PC-3 (cell line): ENCODE results near the gene ALPK3. TPM values are rescaled to one million over a fixed set of nuclear protein-coding genes. Genes with fewer than 3 reads are reported as not detected.

ENCODE experiments used
- ATAC-seq: fragments of 200-7000 bp; cut with Tn5 transposase; 2 replicates; pipeline ENCODE4 v1.9.1; 2020; ENCODE audit warnings: mild to moderate bottlenecking, moderate library complexity
- BruUV-seq: library from RNA; stranded (reverse); fragments of 400-500 nt; replicated peaks from 2 replicates; lab custom pipeline; 2021; lab: Mats Ljungman, UMichigan
- CTCF ChIA-PET: fragments of 300-600 bp; sonication (Branson Sonifier 250); formaldehyde crosslinking; loops from one replicate; lab custom pipeline; 2022; ENCODE audit warnings: antibody characterized with exemption; lab: Charles Lee
- POLR2A ChIA-PET: fragments of 300-600 bp; sonication (Branson Sonifier 250); formaldehyde crosslinking; loops from one replicate; lab custom pipeline; 2022; ENCODE audit warnings: antibody characterized with exemption; ENCODE audit not compliant: unreplicated experiment; lab: Charles Lee
- DNase-seq: peaks from one replicate; pipeline ENCODE4 v3.0.0-alpha.2; 2015
- H2AFZ ChIP-seq: fragments of 300-600 bp; sonication (generic); 2 replicates; pipeline ENCODE4 v1.6.0; 2016; ENCODE audit warnings: antibody characterized with exemption, low read length
- H3F3A ChIP-seq: fragments of 300-600 bp; sonication (generic); one replicate; pipeline ENCODE4 v1.6.0; 2017; ENCODE audit warnings: antibody characterized with exemption, low read length, control low read depth, mild to moderate bottlenecking; ENCODE audit not compliant: unreplicated experiment
- H3K27ac ChIP-seq: fragments of 300-600 bp; sonication (generic); 2 replicates; pipeline ENCODE4 v1.5.1; 2016; ENCODE audit warnings: mild to moderate bottlenecking, low read length
- H3K27me3 ChIP-seq: fragments of 300-600 bp; sonication (generic); 2 replicates; pipeline ENCODE4 v1.6.1; 2016; ENCODE audit warnings: low read length, mixed read lengths
- H3K36me3 ChIP-seq: fragments of 300-600 bp; sonication (generic); 2 replicates; pipeline ENCODE4 v1.6.1; 2016; ENCODE audit warnings: low read depth, mixed run types, low read length, mixed read lengths
- H3K4me1 ChIP-seq: fragments of 300-600 bp; sonication (generic); 2 replicates; pipeline ENCODE4 v1.5.1; 2016; ENCODE audit warnings: low read length; ENCODE audit not compliant: insufficient read depth
- H3K4me2 ChIP-seq: fragments of 300-600 bp; sonication (generic); 2 replicates; pipeline ENCODE4 v1.6.0; 2016; ENCODE audit warnings: low read length
- H3K4me3 ChIP-seq: fragments of 300-600 bp; sonication (generic); 2 replicates; pipeline ENCODE4 v1.5.1; 2016; ENCODE audit warnings: mild to moderate bottlenecking, low read length, mixed read lengths
- H3K79me2 ChIP-seq: fragments of 300-600 bp; sonication (generic); 2 replicates; pipeline ENCODE4 v1.6.1; 2017; ENCODE audit warnings: low read length, mixed read lengths
- H3K9ac ChIP-seq: fragments of 300-600 bp; sonication (generic); 2 replicates; pipeline ENCODE4 v1.6.0; 2016; ENCODE audit warnings: mild to moderate bottlenecking, low read length
- H3K9me2 ChIP-seq: fragments of 300-600 bp; sonication (generic); replicated peaks from 2 replicates; pipeline ENCODE4 v1.6.1; 2016; ENCODE audit warnings: mixed run types, low read length, mixed read lengths
- H3K9me3 ChIP-seq: fragments of 300-600 bp; sonication (generic); 2 replicates; pipeline ENCODE4 v1.6.1; 2016; ENCODE audit warnings: low read length, mixed read lengths
- H4K20me1 ChIP-seq: fragments of 300-600 bp; sonication (generic); 2 replicates; pipeline ENCODE4 v1.6.1; 2016; ENCODE audit warnings: low read length, mixed read lengths
- CTCF ChIP-seq: fragments of 300-600 bp; sonication (generic); conservative IDR thresholded peaks from 2 replicates; pipeline ENCODE4 v1.5.1; 2017; ENCODE audit warnings: antibody characterized with exemption, low read depth, mild to moderate bottlenecking, low read length
- EZH2 ChIP-seq: fragments of 300-600 bp; sonication (generic); IDR thresholded peaks from one replicate; pipeline ENCODE4 v1.6.1; 2017; ENCODE audit warnings: antibody characterized with exemption, mild to moderate bottlenecking, low read length; ENCODE audit not compliant: unreplicated experiment
- EZH2phosphoT487 ChIP-seq: fragments of 300-600 bp; sonication (generic); IDR thresholded peaks from 2 replicates; pipeline ENCODE4 v1.6.1; 2018; ENCODE audit warnings: mild to moderate bottlenecking, antibody characterized with exemption, low read length, borderline replicate concordance
- intact Hi-C: fragments of 100-400 bp; cut with micrococcal nuclease; formaldehyde crosslinking; loops from 2 replicates; pipeline ENCODE4 v1.9.0; 2023
- total RNA-seq: library from RNA; depleted of rRNA; stranded (reverse); fragments of >200 nt; gene quantifications from 2 replicates; pipeline ENCODE4 v1.2.3, GENCODE V29; 2014

The ALPK3 gene
- total RNA-seq, 1 experiment from 2014 or later, result 2.4 TPM

- Histone ChIP-seq H3F3A (no peaks in the 10 kb centered on the region), H3K27ac (no peak overlapping the region), H3K27me3 (no peaks in the 10 kb centered on the region), H3K4me1 (peaks cover 47% of the 10 kb centered on the region), H3K79me2 (peaks cover 19% of the 10 kb centered on the region), H3K36me3 (no peaks in the 10 kb centered on the region), H3K9me2 (no peaks in the 10 kb centered on the region), H2AFZ (no peak overlapping the region), H3K9ac (no peak overlapping the region), H3K4me2 (no peak overlapping the region), H3K9me3 (no peaks in the 10 kb centered on the region), H4K20me1 (no peaks in the 10 kb centered on the region), H3K4me3 (no peak overlapping the region)
- TF ChIP-seq CTCF (no peak), EZH2phosphoT487 (no peak), EZH2 (no peak)
- intact Hi-C loops, result no loop called here
- ATAC-seq (no peak), DNase-seq (no peak)
- CTCF ChIA-PET, result no interaction called here
- no TSS peak for BruUV-seq
- POLR2A ChIA-PET, result no interaction called here
Observed at GRCh38 chr15:84857418-84858004, 40.4 kb downstream of the ALPK3 start.

GRCh38 chr15:84858231-84858630 lies 41.1 kb downstream of the ALPK3 start:
- H2AFZ ChIP-seq, result no peak overlapping the region
- no peaks in the 10 kb centered on the region for H4K20me1 ChIP-seq
- no TSS peak for BruUV-seq
- TF ChIP-seq EZH2phosphoT487 (no peak), EZH2 (no peak), CTCF (no peak)
- H3K79me2 ChIP-seq, result peaks cover 19% of the 10 kb centered on the region
- ATAC-seq, result no peak
- peak overlapping the region; percentile 89 for H3K27ac ChIP-seq
- H3K4me3 ChIP-seq, result no peak overlapping the region
- H3K4me2 ChIP-seq, result peak overlapping the region; percentile 65; the same call in 1 of the 2 replicates
- H3K9ac ChIP-seq, result no peak overlapping the region
- ChIA-PET CTCF (no interaction called here), POLR2A (no interaction called here)
- intact Hi-C loops, result no loop called here
- no peaks in the 10 kb centered on the region for H3F3A ChIP-seq
- H3K9me2 ChIP-seq, result no peaks in the 10 kb centered on the region
- H3K9me3 ChIP-seq, result no peaks in the 10 kb centered on the region
- DNase-seq, result no peak
- H3K4me1 ChIP-seq, result peaks cover 47% of the 10 kb centered on the region
- H3K27me3 ChIP-seq, result no peaks in the 10 kb centered on the region
- H3K36me3 ChIP-seq, result no peaks in the 10 kb centered on the region

- CTCF ChIA-PET, result no interaction called here
Observed at GRCh38 chr15:84859144-84859543, 42.0 kb downstream of the ALPK3 start.

More at GRCh38 chr15:84859144-84859543, 42.0 kb downstream of the ALPK3 start:
- peaks cover 19% of the 10 kb centered on the region for H3K79me2 ChIP-seq
- DNase-seq, result peak; percentile 98
- H3K4me1 ChIP-seq, result peaks cover 47% of the 10 kb centered on the region
- H3K27ac ChIP-seq, result peak overlapping the region; percentile 89
- peak; percentile 94 for ATAC-seq
- H3K4me3 ChIP-seq, result peak overlapping the region; percentile 26; the same call in 1 of the 2 replicates
- no peaks in the 10 kb centered on the region for H3K27me3 ChIP-seq
- intact Hi-C loops, result no loop called here
- no peaks in the 10 kb centered on the region for H4K20me1 ChIP-seq
- no TSS peak for BruUV-seq
- no peaks in the 10 kb centered on the region for H3K36me3 ChIP-seq
- no peak for TF ChIP-seq CTCF
- TF ChIP-seq EZH2, result no peak
- TF ChIP-seq EZH2phosphoT487, result no peak
- no peak overlapping the region for H2AFZ ChIP-seq
- peak overlapping the region; percentile 65 for H3K4me2 ChIP-seq
- no peaks in the 10 kb centered on the region for H3F3A ChIP-seq
- H3K9me3 ChIP-seq, result no peaks in the 10 kb centered on the region
- POLR2A ChIA-PET, result no interaction called here
- H3K9ac ChIP-seq, result peak overlapping the region; percentile 58
- H3K9me2 ChIP-seq, result no peaks in the 10 kb centered on the region
